HL-60 (cell line): ENCODE results near the gene SLAMF7.

Experiments used
- GABPA ChIP-seq: IDR thresholded peaks from 2 replicates; pipeline ENCODE4 v1.6.1; 2012; ENCODE audit warnings: low read depth
- POLR2AphosphoS5 ChIP-seq: IDR thresholded peaks from 2 replicates; pipeline ENCODE4 v1.6.1; 2012; ENCODE audit warnings: low read depth
- SPI1 ChIP-seq: IDR thresholded peaks from 2 replicates; pipeline ENCODE4 v1.6.1; 2012; ENCODE audit warnings: low read depth, mild to moderate bottlenecking, borderline replicate concordance
- TF ChIP-seq, protein P1 (sequence below): IDR thresholded peaks from one replicate; pipeline ENCODE4 v1.5.1; 2011; ENCODE audit warnings: low read length, control low read depth, inconsistent platforms; ENCODE audit not compliant: insufficient read depth
- TF ChIP-seq, protein P2 (sequence below): IDR thresholded peaks from 2 replicates; pipeline ENCODE4 v1.6.1; 2012; ENCODE audit warnings: low read depth; ENCODE audit not compliant: insufficient replicate concordance

DNA sequence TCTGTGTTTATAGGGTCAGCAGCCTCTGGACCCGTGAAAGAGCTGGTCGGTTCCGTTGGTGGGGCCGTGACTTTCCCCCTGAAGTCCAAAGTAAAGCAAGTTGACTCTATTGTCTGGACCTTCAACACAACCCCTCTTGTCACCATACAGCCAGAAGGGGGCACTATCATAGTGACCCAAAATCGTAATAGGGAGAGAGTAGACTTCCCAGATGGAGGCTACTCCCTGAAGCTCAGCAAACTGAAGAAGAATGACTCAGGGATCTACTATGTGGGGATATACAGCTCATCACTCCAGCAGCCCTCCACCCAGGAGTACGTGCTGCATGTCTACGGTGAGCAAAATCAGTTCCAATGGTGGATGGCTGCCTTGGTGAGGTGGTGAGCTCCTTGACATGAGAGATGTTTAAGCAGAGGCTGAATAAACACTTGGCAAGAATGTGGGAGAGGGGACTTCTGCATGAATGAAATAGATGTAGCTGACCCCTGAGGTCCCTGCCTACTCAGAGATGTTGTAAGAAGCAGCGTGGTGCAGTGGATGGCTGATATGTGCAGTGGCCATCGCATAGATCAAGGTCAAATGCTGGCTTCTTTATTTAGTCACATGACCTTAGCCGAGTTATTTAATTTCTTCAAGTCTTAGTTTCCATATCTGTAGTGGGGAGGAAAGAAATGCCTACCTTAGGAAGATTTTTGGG lies 9.3 kb downstream of the SLAMF7 start:
- TF ChIP-seq, protein P1, sequence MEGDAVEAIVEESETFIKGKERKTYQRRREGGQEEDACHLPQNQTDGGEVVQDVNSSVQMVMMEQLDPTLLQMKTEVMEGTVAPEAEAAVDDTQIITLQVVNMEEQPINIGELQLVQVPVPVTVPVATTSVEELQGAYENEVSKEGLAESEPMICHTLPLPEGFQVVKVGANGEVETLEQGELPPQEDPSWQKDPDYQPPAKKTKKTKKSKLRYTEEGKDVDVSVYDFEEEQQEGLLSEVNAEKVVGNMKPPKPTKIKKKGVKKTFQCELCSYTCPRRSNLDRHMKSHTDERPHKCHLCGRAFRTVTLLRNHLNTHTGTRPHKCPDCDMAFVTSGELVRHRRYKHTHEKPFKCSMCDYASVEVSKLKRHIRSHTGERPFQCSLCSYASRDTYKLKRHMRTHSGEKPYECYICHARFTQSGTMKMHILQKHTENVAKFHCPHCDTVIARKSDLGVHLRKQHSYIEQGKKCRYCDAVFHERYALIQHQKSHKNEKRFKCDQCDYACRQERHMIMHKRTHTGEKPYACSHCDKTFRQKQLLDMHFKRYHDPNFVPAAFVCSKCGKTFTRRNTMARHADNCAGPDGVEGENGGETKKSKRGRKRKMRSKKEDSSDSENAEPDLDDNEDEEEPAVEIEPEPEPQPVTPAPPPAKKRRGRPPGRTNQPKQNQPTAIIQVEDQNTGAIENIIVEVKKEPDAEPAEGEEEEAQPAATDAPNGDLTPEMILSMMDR = no peak
- TF ChIP-seq POLR2AphosphoS5 (no peak), GABPA (no peak), SPI1 (no peak)
- TF ChIP-seq, protein P2, sequence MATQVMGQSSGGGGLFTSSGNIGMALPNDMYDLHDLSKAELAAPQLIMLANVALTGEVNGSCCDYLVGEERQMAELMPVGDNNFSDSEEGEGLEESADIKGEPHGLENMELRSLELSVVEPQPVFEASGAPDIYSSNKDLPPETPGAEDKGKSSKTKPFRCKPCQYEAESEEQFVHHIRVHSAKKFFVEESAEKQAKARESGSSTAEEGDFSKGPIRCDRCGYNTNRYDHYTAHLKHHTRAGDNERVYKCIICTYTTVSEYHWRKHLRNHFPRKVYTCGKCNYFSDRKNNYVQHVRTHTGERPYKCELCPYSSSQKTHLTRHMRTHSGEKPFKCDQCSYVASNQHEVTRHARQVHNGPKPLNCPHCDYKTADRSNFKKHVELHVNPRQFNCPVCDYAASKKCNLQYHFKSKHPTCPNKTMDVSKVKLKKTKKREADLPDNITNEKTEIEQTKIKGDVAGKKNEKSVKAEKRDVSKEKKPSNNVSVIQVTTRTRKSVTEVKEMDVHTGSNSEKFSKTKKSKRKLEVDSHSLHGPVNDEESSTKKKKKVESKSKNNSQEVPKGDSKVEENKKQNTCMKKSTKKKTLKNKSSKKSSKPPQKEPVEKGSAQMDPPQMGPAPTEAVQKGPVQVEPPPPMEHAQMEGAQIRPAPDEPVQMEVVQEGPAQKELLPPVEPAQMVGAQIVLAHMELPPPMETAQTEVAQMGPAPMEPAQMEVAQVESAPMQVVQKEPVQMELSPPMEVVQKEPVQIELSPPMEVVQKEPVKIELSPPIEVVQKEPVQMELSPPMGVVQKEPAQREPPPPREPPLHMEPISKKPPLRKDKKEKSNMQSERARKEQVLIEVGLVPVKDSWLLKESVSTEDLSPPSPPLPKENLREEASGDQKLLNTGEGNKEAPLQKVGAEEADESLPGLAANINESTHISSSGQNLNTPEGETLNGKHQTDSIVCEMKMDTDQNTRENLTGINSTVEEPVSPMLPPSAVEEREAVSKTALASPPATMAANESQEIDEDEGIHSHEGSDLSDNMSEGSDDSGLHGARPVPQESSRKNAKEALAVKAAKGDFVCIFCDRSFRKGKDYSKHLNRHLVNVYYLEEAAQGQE = no peak
